PC-3 (cell line): Measurements from ENCODE around the gene BCKDHB.

Experiments used
- EZH2 ChIP-seq: fragments of 300-600 bp; sonication (generic); IDR thresholded peaks from one replicate; pipeline ENCODE4 v1.6.1; 2017; ENCODE audit warnings: antibody characterized with exemption, mild to moderate bottlenecking, low read length; ENCODE audit not compliant: unreplicated experiment
- EZH2phosphoT487 ChIP-seq: fragments of 300-600 bp; sonication (generic); IDR thresholded peaks from 2 replicates; pipeline ENCODE4 v1.6.1; 2018; ENCODE audit warnings: mild to moderate bottlenecking, antibody characterized with exemption, low read length, borderline replicate concordance

DNA sequence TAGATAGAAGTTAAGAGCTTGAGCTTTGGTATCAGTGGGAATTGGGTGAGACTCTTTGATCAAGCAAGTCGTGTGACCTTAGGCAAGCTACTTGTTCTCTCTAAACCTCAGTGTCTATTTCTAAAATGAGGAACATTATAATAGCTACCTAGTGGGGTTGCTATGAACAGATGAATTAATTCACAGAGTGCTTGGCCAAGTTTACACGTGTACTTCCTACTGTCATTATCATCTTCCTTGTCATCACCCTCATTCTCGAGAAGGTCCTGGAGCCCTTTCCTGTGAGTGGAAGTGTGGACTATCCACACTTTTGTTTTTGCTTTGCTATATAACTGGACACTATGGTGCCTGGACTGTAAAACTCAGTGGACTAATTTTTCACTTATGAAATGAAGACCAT, 64.0 kb downstream of the BCKDHB start:
- TF ChIP-seq EZH2 (no peak), EZH2phosphoT487 (no peak)
